ENCODE results near the gene ILDR2.

GRCh38 chr1:166974647-166975345 is 544 bp downstream of the ILDR2 start:
- TF ChIP-seq CTCF (IDR thresholded peaks at IDR 0.05; ENCODE audit: low read length) (no peak), EZH2 (optimal IDR thresholded peaks at IDR 0.05; ENCODE audit: low read depth, low read length) (no peak), EZH2phosphoT487 (IDR thresholded peaks at IDR 0.05; ENCODE audit: low read length) (no peak)
